Inflammatory macrophage treated with lipopolysaccharide for 4 hours (primary cell): ENCODE measurements around the gene SLC2A4RG.

Experiments used
- DNase-seq: peaks from one replicate; pipeline ENCODE4 v3.0.0-alpha.2; 2020

Gene SLC2A4RG

GRCh38 chr20:63782051-63782471, 42.5 kb downstream of the SLC2A4RG start:
- no peak for DNase-seq

DNA sequence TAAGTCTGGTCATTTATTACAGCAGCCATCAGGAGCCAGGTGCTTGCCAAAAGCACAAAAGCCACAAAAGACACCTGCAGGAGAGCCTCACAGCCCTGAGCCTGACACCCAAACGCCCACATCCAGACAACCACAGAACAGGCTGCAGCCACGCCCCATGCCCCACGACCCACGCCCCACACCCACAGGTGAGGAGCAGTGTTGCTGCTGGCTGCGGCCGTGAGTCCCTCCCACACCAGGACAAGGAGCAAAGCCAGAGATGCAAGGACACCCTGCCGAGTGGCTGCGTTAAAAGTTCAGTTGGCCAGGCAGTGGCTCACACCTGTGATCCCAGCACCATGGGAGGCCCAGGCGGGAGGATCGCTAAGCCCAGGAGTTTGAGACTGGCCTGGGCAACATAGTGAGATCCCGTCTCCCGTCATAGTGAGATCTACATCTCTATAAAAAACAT, 43.0 kb downstream of the SLC2A4RG start:
- DNase-seq, result no peak

GRCh38 chr20:63783970-63784369, 44.4 kb downstream of the SLC2A4RG start:
- DNase-seq, result no peak

- no peak for DNase-seq
Observed at GRCh38 chr20:63785691-63786131, 46.1 kb downstream of the SLC2A4RG start.

DNA sequence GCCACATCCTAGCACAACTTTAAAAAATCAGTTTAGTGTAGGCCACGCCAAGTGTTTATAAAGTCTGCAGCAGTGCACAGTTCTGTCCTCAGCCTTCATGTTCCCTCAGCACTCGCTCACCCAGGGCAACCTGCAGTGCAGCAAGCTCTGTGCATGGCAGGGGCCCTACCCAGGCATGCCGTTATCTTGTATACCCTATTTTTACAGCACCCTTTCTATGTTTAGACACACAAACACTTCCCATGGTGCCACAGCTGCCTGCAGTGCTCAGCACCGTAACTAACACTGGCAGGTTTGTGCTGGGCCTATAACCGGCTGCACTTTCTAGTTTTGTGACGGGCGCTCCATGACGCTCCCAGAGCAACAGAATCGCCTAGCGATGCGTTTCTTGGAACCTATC, 47.7 kb downstream of the SLC2A4RG start:
- DNase-seq, result no peak

DNA sequence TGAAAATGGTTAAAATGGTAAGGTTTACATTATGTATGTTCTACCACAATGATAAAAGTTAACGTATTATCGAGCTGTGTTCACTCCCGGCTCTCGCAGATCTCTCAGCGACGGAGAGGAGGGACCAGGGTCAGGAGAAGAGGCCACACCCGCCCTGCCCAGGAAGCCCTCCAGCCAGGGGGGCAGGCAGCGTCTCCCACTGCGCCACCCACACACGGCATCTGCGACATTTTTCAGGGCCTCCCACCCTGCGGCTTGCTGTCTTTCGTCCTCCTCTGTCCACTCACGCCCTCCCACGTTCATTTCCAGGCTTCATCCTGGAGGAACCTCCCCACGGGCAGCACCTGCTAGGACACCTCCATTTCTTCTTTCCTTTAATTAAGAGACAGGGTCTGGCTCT, 48.2 kb downstream of the SLC2A4RG start:
- no peak for DNase-seq

- DNase-seq, result no peak
Observed at GRCh38 chr20:63789836-63790571, 50.4 kb downstream of the SLC2A4RG start.

DNA sequence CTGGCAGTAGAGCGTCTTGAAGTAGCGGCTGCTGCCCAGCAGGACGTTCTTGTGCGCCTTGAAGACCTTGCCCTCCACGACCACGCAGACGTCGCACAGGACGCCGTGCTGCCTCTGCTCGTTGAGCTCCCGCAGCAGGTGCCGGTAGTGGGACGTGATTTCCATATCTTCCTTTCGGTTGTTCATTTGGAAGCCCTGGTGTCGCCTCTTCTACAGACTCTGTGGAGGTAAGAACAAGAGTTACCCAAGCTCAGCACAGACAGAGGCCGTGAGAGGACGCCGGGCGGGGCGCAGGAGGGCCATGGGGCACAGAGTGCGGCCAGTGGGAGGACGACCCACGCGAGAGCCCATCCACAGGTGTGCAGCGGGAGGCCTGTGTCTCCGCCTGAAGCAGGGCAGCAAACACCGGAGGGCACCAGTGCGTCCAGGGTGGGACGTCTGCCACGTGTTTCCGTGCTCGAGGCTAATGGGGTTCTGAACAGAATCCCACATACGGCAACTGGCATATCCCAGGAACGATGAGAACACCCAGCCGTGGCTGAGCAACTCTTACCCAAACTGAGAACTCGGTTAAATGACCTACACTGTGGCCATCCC, 51.1 kb downstream of the SLC2A4RG start:
- no peak for DNase-seq

- DNase-seq, result no peak
Observed at GRCh38 chr20:63791497-63792156, 52.1 kb downstream of the SLC2A4RG start.

GRCh38 chr20:63792866-63793265, 53.3 kb downstream of the SLC2A4RG start:
- no peak for DNase-seq
